K562 (cell line): ENCODE data around the gene HOXA11. TPM values are rescaled to one million over a fixed set of nuclear protein-coding genes. Genes with fewer than 3 reads are reported as not detected.

Source experiments
- CTCFL ChIP-seq: IDR thresholded peaks from 2 replicates; pipeline ENCODE4 v1.6.1; 2011; ENCODE audit warnings: borderline replicate concordance, low read depth, mild to moderate bottlenecking, moderate library complexity, low read length; ENCODE audit not compliant: insufficient read depth, poor library complexity, severe bottlenecking
- MECOM ChIP-seq: fragments of 250-450 bp; sonication (Bioruptor Pico); IDR thresholded peaks from 2 replicates; pipeline ENCODE4 v1.8.0; 2022; ENCODE audit warnings: inconsistent platforms
- PBX2 ChIP-seq, 2 experiments: IDR thresholded peaks in 1 of 2; conservative IDR thresholded peaks in 1 of 2; 2 replicates each; pipeline ENCODE4 v1.6.1; 2016; ENCODE audit warnings: low read depth in 2 of 2, mild to moderate bottlenecking in 1 of 2, missing compliant biosample characterization in 1 of 2, missing genetic modification characterization in 1 of 2, moderate library complexity in 1 of 2
- PKNOX1 ChIP-seq: fragments of 450-650 bp; IDR thresholded peaks from 2 replicates; pipeline ENCODE4 v1.6.1; 2016
- RAD21 ChIP-seq, 2 experiments: fragments of 250-450 bp in 1 of 2; fragments of 450-650 bp in 1 of 2; sonication (Bioruptor Pico) in 1 of 2; formaldehyde crosslinking in 1 of 2; IDR thresholded peaks in 1 of 2; conservative IDR thresholded peaks in 1 of 2; 2 replicates each; pipeline versions ENCODE4 v1.4.0 to v1.8.0; 2020 to 2022; ENCODE audit warnings: mild to moderate bottlenecking in 2 of 2, moderate library complexity in 1 of 2
- REST ChIP-seq, 2 experiments: fragments of 450-650 bp; formaldehyde crosslinking in 1 of 2; IDR thresholded peaks; 2 replicates each; pipeline versions ENCODE4 v1.4.0 to v1.6.1; 2014 to 2020; ENCODE audit warnings: mild to moderate bottlenecking in 2 of 2, borderline replicate concordance in 1 of 2, low read depth in 1 of 2
- RFX1 ChIP-seq: fragments of 450-650 bp; IDR thresholded peaks from 2 replicates; pipeline ENCODE4 v1.6.1; 2016; ENCODE audit warnings: mild to moderate bottlenecking, moderate library complexity
- SMC3 ChIP-seq: conservative IDR thresholded peaks from 2 replicates; pipeline ENCODE4 v1.6.1; 2011; ENCODE audit warnings: low read depth, low read length, improper control_type of control experiment; ENCODE audit not compliant: insufficient read depth
- ZBTB8A ChIP-seq: fragments of 450-650 bp; IDR thresholded peaks from 2 replicates; pipeline ENCODE4 v1.6.1; 2018; ENCODE audit warnings: mild to moderate bottlenecking, moderate library complexity; ENCODE audit not compliant: partially characterized antibody
- polyA plus RNA-seq, 8 experiments: library from polyadenylated mRNA; depleted of rRNA in 4 of 8; stranded (reverse) in 5 of 8; unstranded in 3 of 8; fragments of >200 nt; fragmentation: Nextera tagmentation in 2 of 8; fragmentation: Illumina TruSeq in 1 of 8; extraction: Ambion mirVana in 2 of 8; extraction: Trizol in 1 of 8; gene quantifications; 2 replicates each; pipeline versions ENCODE4 v1.2.1 to v1.2.3, GENCODE V29; 2011 to 2014; ENCODE audit warnings: inconsistent platforms in 1 of 8, missing spikeins in 1 of 8
- total RNA-seq, 7 experiments: library from RNA; depleted of rRNA in 6 of 7; stranded (reverse); fragments of >200 nt in 6 of 7; fragmentation: Illumina TruSeq in 2 of 7; extraction: Trizol in 2 of 7; gene quantifications; 2 replicates each; pipeline versions ENCODE4 v1.2.1 to v1.2.3, GENCODE V29; 2011 to 2021; ENCODE audit warnings: low replicate concordance in 1 of 7

Gene HOXA11
- total and polyA plus RNA-seq, 9 of the 15 experiments (the other 6 are each of a cell fraction or from before 2014, with no cell fraction given), result not detected

GRCh38 chr7:27179503-27180430 lies 5.3 kb downstream of the HOXA11 start (continued):
- TF ChIP-seq REST (IDR thresholded peaks at IDR 0.05; ENCODE audit: borderline replicate concordance), result peak; percentile 23; the same call in 1 of the 2 replicates
- TF ChIP-seq REST (CRISPR knock-in tag; IDR thresholded peaks at IDR 0.05; ENCODE audit: low read depth), result no peak
- TF ChIP-seq CTCFL, result peak; percentile 77
- no peak for TF ChIP-seq ZBTB8A
- no peak for TF ChIP-seq RFX1
- TF ChIP-seq PKNOX1, result peak; percentile 49
- TF ChIP-seq PBX2 (CRISPR knock-in tag; IDR thresholded peaks at IDR 0.05; ENCODE audit: low read depth), result no peak
- 0 out of 2 replicates have a peak, but pooled peaks have one; percentile 14 for TF ChIP-seq PBX2 (tag; conservative IDR thresholded peaks at IDR 0.05; ENCODE audit: low read depth)
- TF ChIP-seq SMC3, result 0 out of 2 replicates have a peak, but pooled peaks have one; percentile 31
- TF ChIP-seq MECOM (CRISPR knock-in tag), result no peak
- TF ChIP-seq RAD21 (CRISPR knock-in tag; conservative IDR thresholded peaks at IDR 0.05 in 1 of 2, IDR thresholded peaks at IDR 0.05 in 1 of 2), result peak; percentile 16 to 35; a peak in 2 of 4 replicates
- TF ChIP-seq, all 486 proteins: peak for 8
